Ramos (cell line): Measurements from ENCODE around the gene APLN.

Experiments used
- in situ Hi-C: fragments of 300-500 bp; cut with MboI; formaldehyde crosslinking; loops from one replicate; pipeline ENCODE4 v1.14.3; 2022; ENCODE audit warnings: low sequenced_read_pairs; ENCODE audit not compliant: unreplicated experiment

APLN gene

GRCh38 chrX:129654652-129655546 is at the start of gene APLN:
APLN (minus strand) TSS chrX:129654956; CDS start chrX:129654630, 326 bp downstream.
- in situ Hi-C loops = no loop called here

GRCh38 chrX:129704491-129704890 is 49.7 kb upstream of the APLN start:
- in situ Hi-C loops = no loop called here

GRCh38 chrX:129701624-129702069 is 46.9 kb upstream of the APLN start:
- in situ Hi-C loops = no loop called here

- in situ Hi-C loops = no loop called here
Measured at GRCh38 chrX:129700536-129700935, 45.8 kb upstream of the APLN start.

- in situ Hi-C loops = no loop called here
Measured at GRCh38 chrX:129698150-129698549, 43.4 kb upstream of the APLN start.

GRCh38 chrX:129697204-129697829 is 42.6 kb upstream of the APLN start:
- in situ Hi-C loops = no loop called here

GRCh38 chrX:129696463-129697155 is 41.9 kb upstream of the APLN start:
- in situ Hi-C loops = no loop called here

GRCh38 chrX:129695937-129696336 is 41.2 kb upstream of the APLN start:
- in situ Hi-C loops = no loop called here

- in situ Hi-C loops = no loop called here
Measured at GRCh38 chrX:129695535-129695934, 40.8 kb upstream of the APLN start.

- in situ Hi-C loops = no loop called here
Measured at GRCh38 chrX:129694805-129695204, 40.0 kb upstream of the APLN start.

- in situ Hi-C loops = no loop called here
Measured at GRCh38 chrX:129693354-129693753, 38.6 kb upstream of the APLN start.

- in situ Hi-C loops = no loop called here
Measured at GRCh38 chrX:129690435-129690834, 35.7 kb upstream of the APLN start.

GRCh38 chrX:129689796-129690195 is 35.0 kb upstream of the APLN start:
- in situ Hi-C loops = no loop called here

GRCh38 chrX:129688097-129688496 is 33.3 kb upstream of the APLN start:
- in situ Hi-C loops = no loop called here

GRCh38 chrX:129686422-129686948 is 31.7 kb upstream of the APLN start:
- in situ Hi-C loops = no loop called here

- in situ Hi-C loops = no loop called here
Measured at GRCh38 chrX:129682979-129683378, 28.2 kb upstream of the APLN start.

GRCh38 chrX:129679901-129680300 is 25.1 kb upstream of the APLN start:
- in situ Hi-C loops = no loop called here

GRCh38 chrX:129678614-129679195 is 23.9 kb upstream of the APLN start:
- in situ Hi-C loops = no loop called here

- in situ Hi-C loops = no loop called here
Measured at GRCh38 chrX:129667412-129667811, 12.7 kb upstream of the APLN start.

GRCh38 chrX:129665916-129666644 is 11.3 kb upstream of the APLN start:
- in situ Hi-C loops = no loop called here
